Pancreas (tissue), 10 donors: ENCODE measurements around the gene MED25. TPM values are rescaled to one million over a fixed set of nuclear protein-coding genes. Genes with fewer than 3 reads are reported as not detected.

Experiments
- ATAC-seq, 4 donors: fragments of 200-7000 bp; cut with Tn5 transposase; one replicate each; pipeline versions ENCODE4 v1.8.0 to v1.9.1; 2020; ENCODE audit warnings: mild to moderate bottlenecking in 4 of 4, moderate library complexity in 4 of 4
- DNase-seq, 6 donors: peaks; one replicate each; pipeline ENCODE4 v3.0.0-alpha.2; 2020
- FAIRE-seq: peaks from 2 replicates; lab custom pipeline; 2012; peaks lifted over from hg19 to GRCh38; lab: Jason Lieb, UNC
- H3K27ac ChIP-seq, 4 donors: fragments of 200-600 bp; sonication (generic); 1 replicate in 3 of 4; 2 replicates in 1 of 4; pipeline versions ENCODE4 v1.5.0 to v1.8.0; 2020
- H3K27me3 ChIP-seq, 4 donors: fragments of 200-600 bp; one replicate each; pipeline ENCODE4 v1.8.0; 2021
- H3K36me3 ChIP-seq, 3 donors: fragments of 200-600 bp; sonication (generic) in 1 of 3; one replicate each; pipeline versions ENCODE4 v1.5.0 to v1.8.0; 2020 to 2021
- H3K4me1 ChIP-seq, 3 donors: fragments of 200-600 bp; one replicate each; pipeline ENCODE4 v1.8.0; 2021
- H3K4me3 ChIP-seq, 4 donors: fragments of 200-600 bp; sonication (generic) in 2 of 4; one replicate each; pipeline versions ENCODE4 v1.5.0 to v1.8.0; 2020 to 2021
- H3K9me3 ChIP-seq, 4 donors: fragments of 200-600 bp; one replicate each; pipeline ENCODE4 v1.8.0; 2021
- WGBS, 2 donors: extraction: QIAGEN DNeasy Blood & Tissue Kit; methylation state at CpG; one replicate each; pipeline ENCODE4 v1.1.7; 2013; 5-methylcytosine and 5-hydroxymethylcytosine counted together
- intact Hi-C, 3 donors: fragments of 100-400 bp; cut with DNase I; formaldehyde crosslinking; loops; one replicate each; pipeline versions ENCODE4 v1.11.1 to v1.14.2; 2022
- polyA plus RNA-seq, 2 donors: library from polyadenylated mRNA; stranded (reverse); fragments of 200-250 nt; gene quantifications; one replicate each; pipeline ENCODE4 v1.2.3, GENCODE V29; 2013
- total RNA-seq, 6 donors: library from RNA; stranded (reverse); fragmentation: NEBNext Ultra II Directional in 4 of 6; extraction: Animal tissue kit (Norgen Biotek cat#: 25700) in 4 of 6; gene quantifications; one replicate each; pipeline versions ENCODE4 v1.2.1 to v1.2.4, GENCODE V29; 2021 to 2023
- TF ChIP-seq, protein P1 (sequence below), 4 donors: fragments of 200-600 bp; sonication (generic) in 3 of 4; IDR thresholded peaks; one replicate each; pipeline versions ENCODE4 v1.5.0 to v1.8.0; 2021; ENCODE audit warnings: antibody characterized with exemption in 4 of 4
- donor health status: healthy with polysubstance abuse.
- donor health status: DM: no; HTN: no; CAD: no; lungs with moderate emphysema.
- donor health status: DM: no; HTN: no; CAD: no.
- donor health status: control.
- donor health status: control.
- donor health status: Bipolar disorder and iron deficiency.
- donor health status: DM: yes; HTN: yes; CAD: no.
- donor health status: DM: no; HTN: no; CAD: no.
- donor health status: DM: no; HTN: no; CAD: no.
- donor health status: DM: yes; HTN: yes; CAD: no.

Gene MED25
- total and polyA plus RNA-seq, 8 donors, result 19.4 to 60.0 (median 27.8) TPM

DNA sequence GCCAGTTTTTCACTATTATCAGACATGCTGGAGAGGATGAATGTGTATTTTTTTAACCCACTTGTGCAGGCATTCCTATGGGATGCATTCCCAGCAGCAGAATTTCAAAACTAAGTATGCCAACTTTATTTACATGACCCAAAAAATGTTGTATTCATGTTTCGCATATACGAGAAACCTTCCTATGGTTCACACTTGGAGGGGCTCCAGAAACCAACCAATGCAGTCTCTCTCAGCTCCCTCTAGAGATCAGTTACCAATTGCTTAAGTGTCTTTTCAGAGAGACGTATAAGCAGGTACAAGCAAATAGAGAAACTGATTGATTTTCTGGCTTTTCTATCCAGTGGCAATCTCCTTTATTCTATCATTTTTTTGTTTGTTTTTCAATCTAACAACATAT, 27.3 kb downstream of the MED25 start:
- Histone ChIP-seq H3K9me3 (no peaks in the 10 kb centered on the region), H3K27ac (no peak overlapping the region), H3K4me3 (no peak overlapping the region), H3K4me1 (peaks cover 0 to 6% (median 0%) of the 10 kb centered on the region in 3 donors), H3K27me3 (no peaks in the 10 kb centered on the region), H3K36me3 (peaks cover 0 to 7% (median 0%) of the 10 kb centered on the region in 3 donors)
- intact Hi-C loops, result no loop called here
- ATAC-seq (no peak), DNase-seq (no peak), FAIRE-seq (no peak)
- 40 to 48% methylated on average over 3 of the region's 3 CpGs for WGBS, 2 donors
- TF ChIP-seq, protein P1, sequence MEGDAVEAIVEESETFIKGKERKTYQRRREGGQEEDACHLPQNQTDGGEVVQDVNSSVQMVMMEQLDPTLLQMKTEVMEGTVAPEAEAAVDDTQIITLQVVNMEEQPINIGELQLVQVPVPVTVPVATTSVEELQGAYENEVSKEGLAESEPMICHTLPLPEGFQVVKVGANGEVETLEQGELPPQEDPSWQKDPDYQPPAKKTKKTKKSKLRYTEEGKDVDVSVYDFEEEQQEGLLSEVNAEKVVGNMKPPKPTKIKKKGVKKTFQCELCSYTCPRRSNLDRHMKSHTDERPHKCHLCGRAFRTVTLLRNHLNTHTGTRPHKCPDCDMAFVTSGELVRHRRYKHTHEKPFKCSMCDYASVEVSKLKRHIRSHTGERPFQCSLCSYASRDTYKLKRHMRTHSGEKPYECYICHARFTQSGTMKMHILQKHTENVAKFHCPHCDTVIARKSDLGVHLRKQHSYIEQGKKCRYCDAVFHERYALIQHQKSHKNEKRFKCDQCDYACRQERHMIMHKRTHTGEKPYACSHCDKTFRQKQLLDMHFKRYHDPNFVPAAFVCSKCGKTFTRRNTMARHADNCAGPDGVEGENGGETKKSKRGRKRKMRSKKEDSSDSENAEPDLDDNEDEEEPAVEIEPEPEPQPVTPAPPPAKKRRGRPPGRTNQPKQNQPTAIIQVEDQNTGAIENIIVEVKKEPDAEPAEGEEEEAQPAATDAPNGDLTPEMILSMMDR (IDR thresholded peaks at IDR 0.05), result no peak

- no peak overlapping the region for H3K27ac ChIP-seq
- intact Hi-C loops, result no loop called here
- no peak for ATAC-seq
These were observed 28.3 kb downstream of the MED25 start for GRCh38 chr19:49846408-49846807.

DNA sequence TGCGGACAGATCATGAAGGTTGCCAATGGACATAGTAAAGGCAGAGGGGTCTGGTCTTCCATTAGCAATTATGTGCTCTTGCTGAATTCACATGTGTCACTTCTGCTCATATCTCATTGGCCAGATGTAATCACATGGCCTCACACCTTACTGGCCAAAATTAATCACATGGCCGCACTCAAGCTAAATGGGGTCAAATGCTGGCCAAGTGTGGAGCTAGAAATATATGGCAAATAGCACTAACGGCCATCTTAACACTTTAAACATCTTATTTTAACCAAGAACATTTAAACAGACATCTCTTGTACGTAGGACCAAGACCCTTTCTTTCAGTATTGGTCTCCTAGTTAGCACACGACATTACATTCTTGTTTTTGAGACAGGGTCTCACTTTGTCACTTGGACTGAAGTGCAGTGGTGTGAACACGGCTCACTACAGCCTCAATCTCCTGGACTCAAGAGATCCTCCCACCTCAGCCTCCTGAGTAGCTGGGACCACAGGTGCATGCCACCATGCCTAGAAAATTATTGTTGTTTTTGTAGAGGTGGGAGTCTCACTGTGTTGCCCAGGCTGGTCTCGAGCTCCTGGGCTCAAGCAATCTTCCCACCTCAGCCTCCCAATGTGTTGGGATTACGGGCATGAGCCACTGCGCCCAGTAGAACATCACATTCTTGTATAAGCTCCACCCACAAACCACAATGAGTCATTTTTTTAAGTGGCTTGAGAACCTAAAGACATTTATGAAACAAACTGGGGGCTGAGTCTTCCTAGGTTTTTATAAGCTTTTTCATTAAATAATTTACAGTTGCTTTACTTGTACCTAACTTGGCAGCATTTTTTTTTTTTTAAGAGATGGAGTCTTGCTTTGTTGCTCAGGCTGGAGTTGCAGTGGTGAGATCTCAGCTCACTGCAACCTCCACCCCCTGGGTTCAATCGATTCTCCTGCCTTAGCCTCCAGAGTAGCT, 29.9 kb downstream of the MED25 start:
- H3K4me3 ChIP-seq, result no peak overlapping the region
- DNase-seq, result no peak
- H3K27ac ChIP-seq, result no peak overlapping the region
- TF ChIP-seq, protein P1 (IDR thresholded peaks at IDR 0.05), result no peak
- FAIRE-seq, result no peak
- no peak for ATAC-seq
- H3K27me3 ChIP-seq, result no peaks in the 10 kb centered on the region
- peaks cover 0 to 9% (median 0%) of the 10 kb centered on the region in 3 donors for H3K4me1 ChIP-seq
- no peaks in the 10 kb centered on the region for H3K9me3 ChIP-seq
- intact Hi-C loops, result no loop called here
- H3K36me3 ChIP-seq, result no peaks in the 10 kb centered on the region
- whole genome bisulfite sequencing, 2 donors, result 94% methylated on average over 10 of the region's 10 CpGs

More at GRCh38 chr19:49846408-49846807, 28.3 kb downstream of the MED25 start:
- Histone ChIP-seq H3K9me3 (no peaks in the 10 kb centered on the region), H3K36me3 (no peaks in the 10 kb centered on the region), H3K4me3 (no peak overlapping the region), H3K4me1 (peaks cover 0 to 6% (median 0%) of the 10 kb centered on the region in 3 donors), H3K27me3 (no peaks in the 10 kb centered on the region)
- DNase-seq (no peak), FAIRE-seq (no peak)
- 67 to 84% methylated on average over 5 of the region's 5 CpGs for WGBS, 2 donors
- TF ChIP-seq, protein P1 (IDR thresholded peaks at IDR 0.05), result no peak

DNA sequence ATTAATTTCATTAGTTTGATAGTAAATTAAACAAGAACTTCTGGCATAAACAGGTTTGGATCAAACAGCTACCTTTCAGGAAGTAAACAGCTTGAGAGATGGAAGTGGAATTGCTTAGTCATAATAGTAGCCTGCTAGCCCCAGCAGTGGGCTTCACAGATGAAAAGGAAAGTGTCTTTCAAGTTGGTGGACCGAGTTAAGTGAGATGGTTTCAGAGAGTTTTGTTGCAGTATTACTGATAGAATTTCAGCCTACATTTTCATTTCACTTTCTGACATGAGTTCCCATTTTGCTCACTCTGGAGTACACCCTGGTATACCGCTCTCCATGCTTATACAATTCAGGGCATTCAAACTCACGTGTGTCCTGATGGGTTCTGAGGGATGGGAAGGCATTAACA, 30.8 kb downstream of the MED25 start:
- 92 to 95% methylated on average over 3 of the region's 3 CpGs for WGBS, 2 donors
- Histone ChIP-seq H3K27ac (no peak overlapping the region), H3K9me3 (no peaks in the 10 kb centered on the region), H3K4me3 (no peak overlapping the region), H3K4me1 (peaks cover 0 to 9% (median 0%) of the 10 kb centered on the region in 3 donors), H3K36me3 (no peaks in the 10 kb centered on the region), H3K27me3 (no peaks in the 10 kb centered on the region)
- ATAC-seq (no peak), FAIRE-seq (no peak), DNase-seq (no peak)
- intact Hi-C loops, result no loop called here
- TF ChIP-seq, protein P1 (IDR thresholded peaks at IDR 0.05), result no peak
